SK-N-MC (cell line): ENCODE measurements around the gene LTBP1.

ENCODE experiments used
- DNase-seq: peaks from one replicate; pipeline ENCODE4 v3.0.0-alpha.2; 2011; ENCODE audit warnings: low read depth, low spot score
- H3K27ac ChIP-seq: fragments of 200-600 bp; sonication (generic); 2 replicates; pipeline ENCODE4 v1.5.1; 2016; ENCODE audit warnings: mixed run types
- H3K36me3 ChIP-seq: fragments of 200-600 bp; sonication (generic); 2 replicates; pipeline ENCODE4 v1.6.1; 2017; ENCODE audit warnings: antibody characterized with exemption, low read length, mixed read lengths; ENCODE audit not compliant: insufficient read depth
- H3K4me3 ChIP-seq: fragments of 200-600 bp; sonication (generic); 2 replicates; pipeline ENCODE4 v1.5.1; 2016
- H3K9ac ChIP-seq: fragments of 200-600 bp; sonication (generic); 2 replicates; pipeline ENCODE4 v1.8.0; 2017; ENCODE audit warnings: mixed run types, mixed read lengths; ENCODE audit not compliant: insufficient read length
- H3K9me3 ChIP-seq: fragments of 200-600 bp; sonication (generic); 2 replicates; pipeline ENCODE4 v1.6.1; 2017; ENCODE audit warnings: low read depth, mild to moderate bottlenecking, antibody characterized with exemption, low read length, moderate library complexity, mixed read lengths
- EZH2 ChIP-seq: fragments of 200-600 bp; sonication (generic); IDR thresholded peaks from one replicate; pipeline ENCODE4 v1.6.1; 2017; ENCODE audit warnings: antibody characterized with exemption
- FOXP2 ChIP-seq: optimal IDR thresholded peaks from 2 replicates; pipeline ENCODE3; 2011; ENCODE audit warnings: mild to moderate bottlenecking, moderate library complexity; ENCODE audit not compliant: insufficient read depth; ENCODE audit errors: extremely low read length, control extremely low read depth
- POLR2AphosphoS5 ChIP-seq: IDR thresholded peaks from 2 replicates; pipeline ENCODE4 v1.6.1; 2012; ENCODE audit warnings: mild to moderate bottlenecking, low read depth, low read length, borderline replicate concordance

The LTBP1 gene

DNA sequence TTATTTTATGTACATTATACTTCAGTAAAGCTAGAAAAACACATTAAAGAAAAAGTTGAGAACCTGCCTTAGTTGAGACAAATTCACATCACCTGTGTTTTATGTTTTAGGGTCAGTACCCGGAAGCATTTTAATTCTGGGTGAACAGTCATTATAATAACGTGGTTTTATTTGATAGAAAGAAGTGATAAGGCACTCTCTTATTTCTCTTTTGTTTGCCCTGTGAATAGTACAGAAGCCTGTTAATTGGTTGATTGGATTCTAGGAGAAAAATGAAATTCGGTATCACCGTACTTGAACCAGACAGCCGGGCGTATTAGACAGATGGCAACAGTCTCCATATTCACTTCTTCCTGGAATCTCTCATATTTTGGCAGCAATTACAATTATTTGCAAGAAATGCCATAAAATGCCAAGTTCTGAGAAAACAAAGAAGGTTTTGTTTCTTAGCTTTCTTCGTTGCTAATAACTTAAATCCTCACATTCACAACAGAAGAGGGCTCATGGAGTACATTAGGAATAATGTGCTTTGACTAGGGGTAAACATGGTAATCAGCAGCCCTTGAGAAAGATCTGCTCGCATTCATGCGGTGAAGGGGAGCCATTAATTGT is 361.0 kb downstream of the LTBP1 start:
- H3K27ac ChIP-seq: no peak overlapping the region
- no peak overlapping the region for H3K4me3 ChIP-seq
- TF ChIP-seq EZH2: no peak
- TF ChIP-seq POLR2AphosphoS5: no peak
- no peak for TF ChIP-seq FOXP2
- no peaks in the 10 kb centered on the region for H3K9me3 ChIP-seq
- H3K9ac ChIP-seq: no peak overlapping the region
- no peak for DNase-seq
- no peaks in the 10 kb centered on the region for H3K36me3 ChIP-seq

DNA sequence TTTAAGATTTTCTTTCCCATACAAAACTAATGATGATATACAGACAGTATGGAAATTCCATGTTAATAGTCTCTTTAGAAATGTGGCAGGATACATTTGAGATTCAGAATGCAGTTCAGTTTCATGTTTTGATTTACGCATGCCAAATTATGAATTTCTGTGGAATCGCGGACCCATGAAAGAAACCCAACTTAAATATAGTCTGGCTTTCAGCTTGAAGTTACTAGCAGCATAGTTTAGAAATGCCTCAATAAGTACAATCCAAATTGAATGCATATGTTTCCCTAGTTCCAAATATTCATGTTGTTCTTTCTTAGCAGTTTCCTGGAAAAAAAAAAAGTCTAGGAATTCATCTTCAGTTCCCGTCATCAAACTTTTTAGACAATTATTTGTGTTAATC is 365.6 kb downstream of the LTBP1 start:
- Histone ChIP-seq H3K27ac (no peak overlapping the region), H3K4me3 (no peak overlapping the region), H3K36me3 (no peaks in the 10 kb centered on the region), H3K9ac (no peak overlapping the region), H3K9me3 (no peaks in the 10 kb centered on the region)
- DNase-seq: no peak
- TF ChIP-seq EZH2 (no peak), FOXP2 (no peak), POLR2AphosphoS5 (no peak)

GRCh38 chr2:33313039-33313438 is 366.3 kb downstream of the LTBP1 start:
- no peak for TF ChIP-seq POLR2AphosphoS5
- no peak for TF ChIP-seq FOXP2
- TF ChIP-seq EZH2: no peak
- Histone ChIP-seq H3K27ac (no peak overlapping the region), H3K36me3 (no peaks in the 10 kb centered on the region), H3K4me3 (no peak overlapping the region), H3K9ac (no peak overlapping the region), H3K9me3 (no peaks in the 10 kb centered on the region)
- no peak for DNase-seq

GRCh38 chr2:33314541-33314940 is 367.8 kb downstream of the LTBP1 start:
- DNase-seq: no peak
- Histone ChIP-seq H3K4me3 (no peak overlapping the region), H3K36me3 (no peaks in the 10 kb centered on the region), H3K27ac (no peak overlapping the region), H3K9me3 (no peaks in the 10 kb centered on the region), H3K9ac (no peak overlapping the region)
- TF ChIP-seq EZH2 (no peak), FOXP2 (no peak), POLR2AphosphoS5 (no peak)

DNA sequence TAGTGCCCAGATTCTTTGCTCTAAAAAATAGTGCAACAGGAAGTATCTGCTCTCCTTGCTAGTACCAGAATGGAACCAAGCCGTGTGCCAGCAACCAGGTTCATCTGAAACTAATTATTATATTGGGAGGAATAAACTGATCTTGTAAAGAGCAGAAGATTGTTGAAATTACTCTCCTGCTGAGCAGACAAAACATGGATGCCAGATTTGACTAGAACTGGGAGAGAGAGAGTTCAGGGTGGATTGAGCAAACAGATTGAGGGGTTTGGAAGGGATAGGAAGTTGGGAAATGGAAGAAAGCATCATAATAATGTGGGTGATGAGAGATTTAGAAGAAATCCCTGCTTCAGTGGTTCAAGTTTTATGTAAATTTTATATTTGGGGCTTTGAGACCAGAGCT is 369.6 kb downstream of the LTBP1 start:
- peak overlapping the region; percentile 16 for H3K4me3 ChIP-seq
- TF ChIP-seq POLR2AphosphoS5 (no peak), FOXP2 (no peak), EZH2 (no peak)
- no peaks in the 10 kb centered on the region for H3K36me3 ChIP-seq
- no peak overlapping the region for H3K9ac ChIP-seq
- H3K9me3 ChIP-seq: no peaks in the 10 kb centered on the region
- peak overlapping the region; percentile 18; the same call in 1 of the 2 replicates for H3K27ac ChIP-seq
- peak; percentile 52 for DNase-seq

DNA sequence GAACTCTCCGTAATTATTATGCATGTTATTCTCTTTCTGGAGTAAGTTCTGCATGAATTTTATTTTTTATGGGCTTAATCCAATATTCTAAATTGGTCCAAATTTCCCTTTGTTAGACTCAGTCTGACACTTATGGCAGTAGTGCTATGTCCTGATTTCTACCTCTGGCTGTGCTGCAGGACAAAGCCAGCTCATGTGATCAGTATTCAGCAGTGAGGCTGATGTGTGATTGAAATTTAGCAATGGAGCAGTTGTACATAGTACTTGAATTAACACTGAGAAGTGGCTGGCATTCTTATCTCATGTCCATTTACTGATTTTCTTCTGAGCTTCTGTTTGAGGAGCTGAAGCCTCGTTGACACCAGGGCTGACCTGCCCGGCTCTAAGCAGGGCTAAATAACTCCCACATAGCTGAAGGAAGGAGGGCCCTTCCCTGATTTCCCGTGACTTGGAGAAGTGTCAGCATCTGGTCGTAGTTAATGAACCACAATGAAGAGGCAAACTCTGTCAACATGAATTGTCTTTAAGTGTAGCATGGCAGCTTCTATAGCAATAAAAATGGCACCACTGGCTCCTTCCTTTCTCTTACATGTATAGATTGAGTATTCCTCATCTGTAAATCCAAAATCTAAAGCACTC is 370.7 kb downstream of the LTBP1 start:
- no peaks in the 10 kb centered on the region for H3K9me3 ChIP-seq
- H3K4me3 ChIP-seq: peak overlapping the region; percentile 34
- no peak for DNase-seq
- H3K9ac ChIP-seq: no peak overlapping the region
- peak overlapping the region; percentile 18; the same call in 1 of the 2 replicates for H3K27ac ChIP-seq
- TF ChIP-seq FOXP2 (no peak), POLR2AphosphoS5 (no peak), EZH2 (no peak)
- H3K36me3 ChIP-seq: no peaks in the 10 kb centered on the region

GRCh38 chr2:33318456-33318855 is 371.7 kb downstream of the LTBP1 start:
- Histone ChIP-seq H3K9ac (no peak overlapping the region), H3K27ac (no peak overlapping the region), H3K4me3 (no peak overlapping the region), H3K36me3 (no peaks in the 10 kb centered on the region), H3K9me3 (no peaks in the 10 kb centered on the region)
- no peak for TF ChIP-seq EZH2
- TF ChIP-seq POLR2AphosphoS5: no peak
- no peak for TF ChIP-seq FOXP2
- no peak for DNase-seq

DNA sequence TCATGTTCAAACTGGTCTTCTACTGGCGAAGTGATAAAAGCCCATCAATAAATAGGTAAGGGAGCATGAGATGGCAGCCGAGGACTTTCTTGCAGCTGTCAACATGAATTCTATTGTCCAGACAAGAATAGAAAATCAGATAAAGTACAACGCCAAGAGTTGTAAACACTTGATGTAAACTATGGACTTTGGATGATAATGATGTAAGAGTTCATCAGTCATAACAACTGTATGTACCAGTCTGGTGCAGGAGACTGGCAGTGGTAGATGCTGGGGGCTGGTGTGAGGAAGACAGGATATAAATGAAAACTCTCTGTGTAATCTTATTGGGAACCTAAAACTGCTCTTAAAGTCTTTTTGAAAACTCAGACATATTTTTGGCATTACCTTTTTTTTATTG is 373.8 kb downstream of the LTBP1 start:
- no peak overlapping the region for H3K27ac ChIP-seq
- TF ChIP-seq POLR2AphosphoS5: no peak
- no peak for TF ChIP-seq EZH2
- no peak for TF ChIP-seq FOXP2
- no peaks in the 10 kb centered on the region for H3K9me3 ChIP-seq
- no peaks in the 10 kb centered on the region for H3K36me3 ChIP-seq
- H3K9ac ChIP-seq: no peak overlapping the region
- DNase-seq: no peak
- H3K4me3 ChIP-seq: no peak overlapping the region

DNA sequence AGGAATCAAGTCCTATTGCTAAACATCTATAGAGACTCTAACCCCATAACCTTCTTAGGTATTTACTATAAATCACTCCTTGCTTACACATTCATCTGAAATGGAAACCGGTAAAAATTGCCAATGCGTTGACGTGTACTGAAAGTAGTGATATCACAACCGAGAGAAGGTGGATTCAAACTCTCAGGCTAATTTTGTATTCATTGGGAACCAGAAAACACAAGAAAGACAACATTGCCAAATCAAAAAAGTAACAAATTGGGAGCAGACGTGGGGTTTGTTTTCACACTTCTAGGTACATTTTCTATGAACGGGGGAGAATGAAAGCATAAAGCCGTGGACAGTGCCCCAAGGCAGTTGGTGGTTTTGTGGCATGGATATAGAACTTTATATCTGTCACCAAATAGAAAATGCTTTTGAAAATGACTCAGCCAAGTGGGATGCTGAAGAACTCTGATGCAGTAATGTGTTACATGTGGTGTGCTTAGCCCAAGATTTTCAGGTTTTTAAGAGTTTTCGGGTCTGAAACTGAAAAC is 374.6 kb downstream of the LTBP1 start:
- Histone ChIP-seq H3K9ac (no peak overlapping the region), H3K27ac (no peak overlapping the region), H3K9me3 (no peaks in the 10 kb centered on the region), H3K4me3 (no peak overlapping the region), H3K36me3 (no peaks in the 10 kb centered on the region)
- TF ChIP-seq EZH2 (no peak), FOXP2 (no peak), POLR2AphosphoS5 (no peak)
- DNase-seq: peak; percentile 10
